Fibroblast of pulmonary artery (primary cell): Measurements from ENCODE around the gene NUP214.

ENCODE experiments used
- DNase-seq: peaks from one replicate; pipeline ENCODE4 v3.0.0-alpha.2; 2010; ENCODE audit warnings: low read depth
- H3K4me3 ChIP-seq: replicated peaks from 2 replicates; pipeline ENCODE4 v1.5.1; 2011; ENCODE audit warnings: low read depth, mild to moderate bottlenecking, control low read depth, low read length, moderate library complexity
- TF ChIP-seq, protein P1 (sequence below): IDR thresholded peaks from 2 replicates; pipeline ENCODE4 v1.5.1; 2011; ENCODE audit warnings: mild to moderate bottlenecking, control low read depth, low read length, inconsistent platforms; ENCODE audit errors: missing control alignments

NUP214 gene

DNA sequence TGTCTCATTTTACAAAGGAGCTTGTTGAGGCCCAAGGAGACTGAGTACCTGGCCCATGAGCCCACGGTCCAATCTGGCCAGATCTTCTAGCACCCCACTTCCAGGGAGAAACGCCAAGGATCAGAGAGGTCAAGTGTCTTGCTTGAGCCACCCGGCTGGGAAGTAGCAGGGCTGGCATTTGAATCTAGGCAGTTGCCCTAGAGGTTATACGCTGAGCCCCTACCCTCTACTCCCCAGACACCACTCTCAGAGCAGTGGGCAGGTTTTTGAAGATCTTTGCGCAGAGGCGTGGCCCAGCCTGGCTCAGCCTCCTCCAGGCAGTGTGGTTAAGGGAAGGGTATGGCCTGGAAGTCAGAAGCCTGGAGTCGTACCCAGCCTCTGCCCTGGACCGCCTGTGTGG lies 5.8 kb upstream of the NUP214 start:
- DNase-seq = no peak
- H3K4me3 ChIP-seq = no peak overlapping the region
- TF ChIP-seq, protein P1, sequence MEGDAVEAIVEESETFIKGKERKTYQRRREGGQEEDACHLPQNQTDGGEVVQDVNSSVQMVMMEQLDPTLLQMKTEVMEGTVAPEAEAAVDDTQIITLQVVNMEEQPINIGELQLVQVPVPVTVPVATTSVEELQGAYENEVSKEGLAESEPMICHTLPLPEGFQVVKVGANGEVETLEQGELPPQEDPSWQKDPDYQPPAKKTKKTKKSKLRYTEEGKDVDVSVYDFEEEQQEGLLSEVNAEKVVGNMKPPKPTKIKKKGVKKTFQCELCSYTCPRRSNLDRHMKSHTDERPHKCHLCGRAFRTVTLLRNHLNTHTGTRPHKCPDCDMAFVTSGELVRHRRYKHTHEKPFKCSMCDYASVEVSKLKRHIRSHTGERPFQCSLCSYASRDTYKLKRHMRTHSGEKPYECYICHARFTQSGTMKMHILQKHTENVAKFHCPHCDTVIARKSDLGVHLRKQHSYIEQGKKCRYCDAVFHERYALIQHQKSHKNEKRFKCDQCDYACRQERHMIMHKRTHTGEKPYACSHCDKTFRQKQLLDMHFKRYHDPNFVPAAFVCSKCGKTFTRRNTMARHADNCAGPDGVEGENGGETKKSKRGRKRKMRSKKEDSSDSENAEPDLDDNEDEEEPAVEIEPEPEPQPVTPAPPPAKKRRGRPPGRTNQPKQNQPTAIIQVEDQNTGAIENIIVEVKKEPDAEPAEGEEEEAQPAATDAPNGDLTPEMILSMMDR = no peak

DNA sequence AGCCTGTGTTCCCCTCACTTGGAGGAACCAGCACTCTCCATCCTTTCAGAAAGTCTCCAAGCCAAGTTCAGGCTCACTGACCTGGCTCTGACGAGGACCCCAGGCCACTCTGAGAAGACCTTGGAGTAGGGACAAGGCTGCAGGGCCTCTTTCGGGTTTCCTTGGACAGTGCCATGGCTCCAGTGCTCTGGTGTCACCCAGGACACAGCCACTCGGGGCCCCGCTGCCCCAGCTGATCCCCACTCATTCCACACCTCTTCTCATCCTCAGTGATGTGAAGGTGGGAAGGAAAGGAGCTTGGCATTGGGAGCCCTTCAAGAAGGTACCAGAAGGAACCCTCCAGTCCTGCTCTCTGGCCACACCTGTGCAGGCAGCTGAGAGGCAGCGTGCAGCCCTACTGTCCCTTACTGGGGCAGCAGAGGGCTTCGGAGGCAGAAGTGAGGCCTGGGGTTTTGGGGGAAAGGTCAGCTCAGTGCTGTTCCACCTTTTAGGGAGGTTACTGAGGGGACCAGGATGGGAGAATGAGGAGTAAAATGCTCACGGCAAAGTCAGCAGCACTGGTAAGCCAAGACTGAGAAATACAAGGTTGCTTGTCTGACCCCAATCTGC lies 4.7 kb upstream of the NUP214 start:
- TF ChIP-seq, protein P1 = no peak
- no peak for DNase-seq
- H3K4me3 ChIP-seq = no peak overlapping the region

DNA sequence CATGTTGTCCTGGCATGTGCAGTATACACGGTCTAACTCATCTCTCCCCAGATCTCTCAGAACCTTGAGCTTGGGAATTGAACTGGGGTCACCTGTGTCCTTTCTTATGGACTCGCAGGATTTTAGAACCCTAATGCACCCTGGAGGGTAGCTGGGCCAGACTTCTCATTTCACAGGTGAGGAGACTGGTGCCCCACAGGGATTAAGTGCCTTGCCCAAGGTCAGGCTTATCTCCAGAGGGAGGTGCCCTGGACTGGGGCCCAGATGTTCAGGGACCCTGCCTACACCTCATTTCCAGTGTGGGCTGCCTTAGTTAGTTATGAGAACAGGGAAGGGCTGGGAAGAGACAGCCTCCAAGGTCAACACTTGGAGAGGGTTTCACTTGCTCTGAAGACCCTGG lies 4.0 kb upstream of the NUP214 start:
- TF ChIP-seq, protein P1 = no peak
- DNase-seq = no peak
- no peak overlapping the region for H3K4me3 ChIP-seq

DNA sequence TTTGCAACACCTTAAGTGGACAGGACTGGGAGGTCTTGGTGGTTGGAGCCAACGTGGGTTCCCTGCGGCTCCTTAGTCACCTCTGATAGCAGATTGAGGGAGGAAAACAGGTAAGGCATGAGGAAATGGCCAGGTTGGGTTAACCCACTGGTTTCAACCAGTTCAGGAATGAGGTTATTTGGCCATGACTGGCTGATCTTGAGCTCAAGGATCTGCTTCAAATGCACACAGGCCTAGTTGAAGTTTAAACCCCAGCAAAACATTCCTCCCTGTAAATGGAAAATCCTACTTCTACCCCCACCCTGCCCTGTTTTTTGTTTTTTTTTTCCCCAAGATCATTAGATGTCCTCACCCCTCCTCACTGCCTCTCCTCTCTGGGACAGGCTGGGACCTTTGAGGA lies 3.2 kb upstream of the NUP214 start:
- TF ChIP-seq, protein P1 = no peak
- DNase-seq = no peak
- no peak overlapping the region for H3K4me3 ChIP-seq

DNA sequence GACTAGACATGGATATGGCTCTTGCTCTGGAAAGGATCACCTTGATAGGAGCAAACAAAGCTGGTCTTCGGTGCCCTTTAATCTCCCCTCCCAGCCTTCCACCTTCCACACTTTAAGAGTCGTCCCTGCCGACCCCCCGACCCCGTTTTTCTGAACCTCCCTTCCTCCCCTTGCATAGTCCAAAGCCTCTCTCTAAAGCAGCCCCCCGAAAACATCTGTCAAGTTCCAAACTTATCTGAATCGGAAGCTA lies 423 bp upstream of the NUP214 start:
- H3K4me3 ChIP-seq = peak overlapping the region; percentile 97
- DNase-seq = no peak
- TF ChIP-seq, protein P1 = no peak

DNA sequence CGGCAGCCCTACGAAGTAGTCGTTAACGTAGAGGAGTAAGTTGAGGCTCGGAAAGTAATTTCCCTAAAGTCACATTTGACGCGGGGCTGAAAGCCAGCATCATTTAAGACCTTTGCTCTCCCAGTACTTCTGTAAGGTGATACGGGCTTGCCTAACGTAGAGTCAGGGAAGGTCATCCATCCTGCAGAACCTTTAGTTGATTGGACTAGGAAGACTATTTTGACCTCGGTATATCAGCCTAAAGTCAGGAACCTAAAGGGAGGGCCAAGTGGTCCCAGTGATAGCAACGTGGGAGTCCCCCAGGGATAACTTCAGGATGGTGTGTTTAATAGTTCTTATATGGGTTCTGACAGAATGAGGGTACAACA lies 657 bp downstream of the NUP214 start:
- no peak for DNase-seq
- H3K4me3 ChIP-seq = peak overlapping the region; percentile 97
- TF ChIP-seq, protein P1 = no peak

DNA sequence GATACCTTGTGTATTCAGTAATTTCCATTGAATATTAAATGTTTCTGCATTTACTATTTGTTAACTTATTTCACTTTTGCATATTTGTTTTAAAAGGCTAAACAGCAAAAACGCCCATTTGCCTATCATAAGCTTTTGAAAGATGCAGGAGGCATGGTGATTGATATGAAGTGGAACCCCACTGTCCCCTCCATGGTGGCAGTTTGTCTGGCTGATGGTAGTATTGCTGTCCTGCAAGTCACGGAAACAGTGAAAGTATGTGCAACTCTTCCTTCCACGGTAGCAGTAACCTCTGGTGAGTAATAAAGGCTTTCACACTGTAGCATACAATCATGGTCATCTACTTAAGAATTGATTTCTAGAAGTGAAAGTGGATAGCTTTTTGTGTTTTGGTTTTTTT lies 3.8 kb downstream of the NUP214 start:
- TF ChIP-seq, protein P1 = no peak
- no peak for DNase-seq
- no peak overlapping the region for H3K4me3 ChIP-seq
